ENCODE measurements around the gene PTPRK.

PTPRK gene

DNA sequence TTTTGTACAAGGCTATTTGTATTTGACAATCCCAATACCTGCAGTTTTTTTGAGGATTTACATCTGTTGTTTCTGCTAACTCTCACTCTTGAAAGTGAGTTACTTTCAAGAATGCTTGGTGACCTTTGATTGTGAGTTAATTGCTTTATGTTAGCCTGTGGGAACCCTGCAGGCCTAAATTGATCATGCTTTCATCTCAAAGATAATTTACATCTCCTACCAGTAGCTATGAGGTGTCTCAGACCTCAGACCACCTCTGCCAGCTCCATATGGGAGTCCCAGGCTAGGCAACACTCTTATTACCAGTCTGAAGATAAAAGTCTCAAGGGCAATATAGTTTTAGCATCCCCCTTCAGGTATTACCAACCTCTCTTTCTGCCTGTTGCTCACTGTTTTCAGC is 503.1 kb downstream of the PTPRK start:
- Histone ChIP-seq H3K27me3 (replicated peaks; ENCODE audit: control insufficient read depth, insufficient read depth, low read length) (no peaks in the 10 kb centered on the region), H3K4me3 (replicated peaks; ENCODE audit: low read depth, low read length) (no peak overlapping the region), H3K36me3 (ENCODE audit: control insufficient read depth, insufficient read depth, low read length) (no peaks in the 10 kb centered on the region)
- no peak for DNase-seq (ENCODE audit: extremely low read depth, insufficient read length)
- TF ChIP-seq, protein P1, sequence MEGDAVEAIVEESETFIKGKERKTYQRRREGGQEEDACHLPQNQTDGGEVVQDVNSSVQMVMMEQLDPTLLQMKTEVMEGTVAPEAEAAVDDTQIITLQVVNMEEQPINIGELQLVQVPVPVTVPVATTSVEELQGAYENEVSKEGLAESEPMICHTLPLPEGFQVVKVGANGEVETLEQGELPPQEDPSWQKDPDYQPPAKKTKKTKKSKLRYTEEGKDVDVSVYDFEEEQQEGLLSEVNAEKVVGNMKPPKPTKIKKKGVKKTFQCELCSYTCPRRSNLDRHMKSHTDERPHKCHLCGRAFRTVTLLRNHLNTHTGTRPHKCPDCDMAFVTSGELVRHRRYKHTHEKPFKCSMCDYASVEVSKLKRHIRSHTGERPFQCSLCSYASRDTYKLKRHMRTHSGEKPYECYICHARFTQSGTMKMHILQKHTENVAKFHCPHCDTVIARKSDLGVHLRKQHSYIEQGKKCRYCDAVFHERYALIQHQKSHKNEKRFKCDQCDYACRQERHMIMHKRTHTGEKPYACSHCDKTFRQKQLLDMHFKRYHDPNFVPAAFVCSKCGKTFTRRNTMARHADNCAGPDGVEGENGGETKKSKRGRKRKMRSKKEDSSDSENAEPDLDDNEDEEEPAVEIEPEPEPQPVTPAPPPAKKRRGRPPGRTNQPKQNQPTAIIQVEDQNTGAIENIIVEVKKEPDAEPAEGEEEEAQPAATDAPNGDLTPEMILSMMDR (IDR thresholded peaks at IDR 0.05; ENCODE audit: insufficient read depth, low read length, poor library complexity, severe bottlenecking) = no peak

DNA sequence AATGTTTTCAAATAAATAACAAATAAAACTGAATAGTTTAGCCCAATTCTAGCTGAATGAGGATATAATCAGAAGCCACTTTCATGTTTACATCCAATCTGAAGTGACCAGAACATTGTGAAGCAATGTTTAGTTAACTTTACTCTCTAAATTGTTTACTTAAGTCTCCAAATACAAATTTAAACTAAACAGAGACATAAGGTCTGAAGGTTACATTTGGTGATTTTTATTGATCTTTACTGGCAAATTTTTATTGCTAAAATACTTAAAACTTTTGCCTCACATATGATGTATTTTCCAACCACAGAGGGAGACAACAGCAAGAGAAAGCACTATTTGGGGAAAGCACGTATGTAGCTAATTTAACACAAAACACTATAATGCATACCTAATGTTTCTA is 512.7 kb downstream of the PTPRK start:
- Histone ChIP-seq H3K27me3 (replicated peaks; ENCODE audit: control insufficient read depth, insufficient read depth, low read length) (no peaks in the 10 kb centered on the region), H3K4me3 (replicated peaks; ENCODE audit: low read depth, low read length) (no peak overlapping the region), H3K36me3 (ENCODE audit: control insufficient read depth, insufficient read depth, low read length) (no peaks in the 10 kb centered on the region)
- TF ChIP-seq, protein P1 (IDR thresholded peaks at IDR 0.05; ENCODE audit: insufficient read depth, low read length, poor library complexity, severe bottlenecking) = no peak
- DNase-seq (ENCODE audit: extremely low read depth, insufficient read length) = no peak

GRCh38 chr6:128005009-128005408 is 515.4 kb downstream of the PTPRK start:
- H3K36me3 ChIP-seq (ENCODE audit: control insufficient read depth, insufficient read depth, low read length) = no peaks in the 10 kb centered on the region
- TF ChIP-seq, protein P1 (IDR thresholded peaks at IDR 0.05; ENCODE audit: insufficient read depth, low read length, poor library complexity, severe bottlenecking) = no peak
- no peaks in the 10 kb centered on the region for H3K27me3 ChIP-seq (replicated peaks; ENCODE audit: control insufficient read depth, insufficient read depth, low read length)
- DNase-seq (ENCODE audit: extremely low read depth, insufficient read length) = no peak
- no peak overlapping the region for H3K4me3 ChIP-seq (replicated peaks; ENCODE audit: low read depth, low read length)

GRCh38 chr6:128000363-128000762 is 520.0 kb downstream of the PTPRK start:
- H3K4me3 ChIP-seq (replicated peaks; ENCODE audit: low read depth, low read length) = no peak overlapping the region
- DNase-seq (ENCODE audit: extremely low read depth, insufficient read length) = no peak
- H3K27me3 ChIP-seq (replicated peaks; ENCODE audit: control insufficient read depth, insufficient read depth, low read length) = no peaks in the 10 kb centered on the region
- no peaks in the 10 kb centered on the region for H3K36me3 ChIP-seq (ENCODE audit: control insufficient read depth, insufficient read depth, low read length)
- TF ChIP-seq, protein P1 (IDR thresholded peaks at IDR 0.05; ENCODE audit: insufficient read depth, low read length, poor library complexity, severe bottlenecking) = no peak

DNA sequence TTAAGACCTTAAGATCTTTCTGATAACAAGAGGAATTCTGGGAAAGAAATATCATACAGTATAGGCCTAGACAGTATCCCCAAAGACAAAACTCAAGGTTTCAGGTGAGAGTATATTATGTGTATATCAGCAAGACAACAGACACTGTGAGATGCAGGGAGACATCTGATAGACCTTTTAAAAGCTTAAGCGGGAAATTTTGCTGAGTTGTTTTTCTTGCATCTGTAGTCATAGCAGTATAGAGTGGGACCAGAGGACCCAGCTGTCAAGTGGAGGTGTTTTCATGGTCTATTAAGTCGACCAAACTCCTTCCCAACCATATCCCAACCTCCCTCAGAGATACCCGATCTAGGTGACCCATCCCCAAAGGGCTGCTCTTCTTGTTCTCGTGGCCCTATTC is 521.4 kb downstream of the PTPRK start:
- Histone ChIP-seq H3K36me3 (ENCODE audit: control insufficient read depth, insufficient read depth, low read length) (no peaks in the 10 kb centered on the region), H3K27me3 (replicated peaks; ENCODE audit: control insufficient read depth, insufficient read depth, low read length) (no peaks in the 10 kb centered on the region), H3K4me3 (replicated peaks; ENCODE audit: low read depth, low read length) (no peak overlapping the region)
- TF ChIP-seq, protein P1 (IDR thresholded peaks at IDR 0.05; ENCODE audit: insufficient read depth, low read length, poor library complexity, severe bottlenecking) = no peak
- DNase-seq (ENCODE audit: extremely low read depth, insufficient read length) = no peak

DNA sequence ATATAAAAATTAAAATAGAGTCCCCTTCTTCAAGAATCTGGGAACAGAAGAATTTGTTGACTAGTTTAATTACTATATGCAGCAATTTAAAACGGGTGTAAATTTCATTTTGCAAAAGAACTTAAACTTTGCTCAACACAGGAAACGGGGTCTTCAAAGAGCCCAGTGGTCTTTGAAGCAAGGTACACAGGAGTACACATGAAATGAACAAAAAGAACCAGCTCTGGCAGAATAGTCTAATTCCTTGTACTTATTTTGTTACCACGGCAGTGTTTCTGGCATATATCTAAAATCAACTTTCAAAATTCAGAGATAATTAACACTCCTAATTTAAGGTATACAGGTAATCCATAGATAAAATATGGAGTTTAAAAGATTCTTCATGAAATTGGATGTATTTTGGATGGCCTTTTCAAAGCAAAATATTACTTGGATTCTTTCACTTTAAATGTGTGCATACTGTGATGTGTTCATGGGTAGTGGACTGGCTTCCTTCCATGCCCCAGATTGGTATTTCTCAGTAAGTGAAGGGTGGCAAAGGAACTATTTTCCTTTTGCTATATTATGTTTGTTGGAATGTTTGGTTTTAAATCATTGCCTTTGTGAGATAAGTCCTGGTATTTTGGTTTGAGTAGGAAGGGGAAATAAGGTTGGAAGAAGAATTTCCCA is 522.8 kb downstream of the PTPRK start:
- Histone ChIP-seq H3K36me3 (ENCODE audit: control insufficient read depth, insufficient read depth, low read length) (no peaks in the 10 kb centered on the region), H3K27me3 (replicated peaks; ENCODE audit: control insufficient read depth, insufficient read depth, low read length) (no peaks in the 10 kb centered on the region), H3K4me3 (replicated peaks; ENCODE audit: low read depth, low read length) (no peak overlapping the region)
- no peak for DNase-seq (ENCODE audit: extremely low read depth, insufficient read length)
- TF ChIP-seq, protein P1 (IDR thresholded peaks at IDR 0.05; ENCODE audit: insufficient read depth, low read length, poor library complexity, severe bottlenecking) = no peak
